Caco-2 (cell line): ENCODE measurements around the gene PHC1. TPM values are rescaled to one million over a fixed set of nuclear protein-coding genes. Genes with fewer than 3 reads are reported as not detected.

Experiments used
- BruUV-seq: library from RNA; stranded (reverse); fragments of 400-500 nt; replicated peaks from 2 replicates; lab custom pipeline; 2021; lab: Mats Ljungman, UMichigan
- CTCF ChIA-PET: fragments of 300-600 bp; sonication (Branson Sonifier 250); formaldehyde crosslinking; loops from one replicate; lab custom pipeline; 2022; ENCODE audit warnings: antibody characterized with exemption; lab: Charles Lee
- POLR2A ChIA-PET: fragments of 300-600 bp; sonication (Branson Sonifier 250); formaldehyde crosslinking; loops from one replicate; lab custom pipeline; 2022; ENCODE audit warnings: antibody characterized with exemption; lab: Charles Lee
- DNase-seq, 2 experiments: peaks; one replicate each; pipeline versions ENCODE4 v3.0.0 to v3.0.0-alpha.2; 2020 to 2022
- H3K27me3 ChIP-seq: replicated peaks from 2 replicates; pipeline ENCODE4 v1.6.0; 2011; ENCODE audit warnings: low read length; ENCODE audit not compliant: control insufficient read depth, insufficient read depth
- H3K36me3 ChIP-seq: 2 replicates; pipeline ENCODE4 v1.5.1; 2011; ENCODE audit warnings: low read length; ENCODE audit not compliant: control insufficient read depth, insufficient read depth
- H3K4me1 ChIP-seq: fragments of 250-450 bp; sonication (Bioruptor Pico); 2 replicates; pipeline ENCODE4 v1.5.1; 2020; ENCODE audit warnings: mild to moderate bottlenecking
- H3K4me3 ChIP-seq: 2 replicates; pipeline ENCODE4 v1.5.1; 2011; ENCODE audit warnings: low read depth, mild to moderate bottlenecking, control low read depth, low read length
- H3K9me3 ChIP-seq: fragments of 250-450 bp; sonication (Bioruptor Pico); 2 replicates; pipeline ENCODE4 v1.5.1; 2020; ENCODE audit warnings: mild to moderate bottlenecking, moderate library complexity
- H3K27ac Mint-ChIP-seq: one replicate; pipeline ENCODE4 v1.8.0; 2022; ENCODE audit warnings: mixed read lengths; ENCODE audit not compliant: unreplicated experiment
- H3K27me3 Mint-ChIP-seq: one replicate; pipeline ENCODE4 v1.8.0; 2022; ENCODE audit warnings: mixed read lengths; ENCODE audit not compliant: insufficient read depth, unreplicated experiment
- H3K36me3 Mint-ChIP-seq: one replicate; pipeline ENCODE4 v1.8.0; 2022; ENCODE audit warnings: mild to moderate bottlenecking, mixed read lengths; ENCODE audit not compliant: insufficient read depth, unreplicated experiment
- H3K4me1 Mint-ChIP-seq: one replicate; pipeline ENCODE4 v1.8.0; 2022; ENCODE audit warnings: low read depth, mixed read lengths; ENCODE audit not compliant: unreplicated experiment
- H3K4me3 Mint-ChIP-seq: one replicate; pipeline ENCODE4 v1.8.0; 2022; ENCODE audit warnings: mild to moderate bottlenecking, moderate library complexity, mixed read lengths; ENCODE audit not compliant: unreplicated experiment
- H3K9me3 Mint-ChIP-seq: one replicate; pipeline ENCODE4 v1.8.0; 2022; ENCODE audit warnings: mixed read lengths; ENCODE audit not compliant: unreplicated experiment
- CTCF ChIP-seq, 2 experiments: fragments of 200-600 bp in 1 of 2; IDR thresholded peaks; 1 replicate in 1 of 2; 2 replicates in 1 of 2; pipeline versions ENCODE4 v1.5.1 to v1.8.0; 2011 to 2022; ENCODE audit warnings: antibody characterized with exemption in 1 of 2, control low read depth in 1 of 2, inconsistent platforms in 1 of 2, low read depth in 1 of 2, low read length in 1 of 2, mild to moderate bottlenecking in 1 of 2, moderate library complexity in 1 of 2; ENCODE audit not compliant: insufficient read depth in 1 of 2, severe bottlenecking in 1 of 2, unreplicated experiment in 1 of 2
- intact Hi-C: fragments of 100-400 bp; cut with micrococcal nuclease; formaldehyde crosslinking; loops from one replicate; pipeline ENCODE4 v1.10.0; 2022; ENCODE audit not compliant: unreplicated experiment
- total RNA-seq: library from RNA; stranded (reverse); gene quantifications from 2 replicates; pipeline ENCODE4 v1.2.3, GENCODE V29; 2022

Gene PHC1
- total RNA-seq, 1 experiment from 2014 or later = 28.7 TPM

GRCh38 chr12:8887285-8887715 is 27.0 kb upstream of the PHC1 start:
- Mint-ChIP-seq H3K27ac (no peak overlapping the region), H3K27me3 (peaks cover 9% of the 10 kb centered on the region), H3K36me3 (no peaks in the 10 kb centered on the region), H3K9me3 (peaks cover 12% of the 10 kb centered on the region), H3K4me1 (peaks cover 6% of the 10 kb centered on the region), H3K4me3 (no peak overlapping the region)
- TF ChIP-seq CTCF (IDR thresholded peaks at IDR 0.05; ENCODE audit: insufficient read depth in 1 of 2, low read depth in 1 of 2, low read length in 1 of 2, severe bottlenecking in 1 of 2, unreplicated experiment in 1 of 2) = no peak
- intact Hi-C loops = no loop called here
- ChIA-PET CTCF (no interaction called here), POLR2A (no interaction called here)
- H3K9me3 ChIP-seq = peaks cover 19% of the 10 kb centered on the region
- no peaks in the 10 kb centered on the region for H3K27me3 ChIP-seq
- no peaks in the 10 kb centered on the region for H3K36me3 ChIP-seq
- DNase-seq = no peak
- no peak overlapping the region for H3K4me3 ChIP-seq
- BruUV-seq = no TSS peak
- H3K4me1 ChIP-seq = 0 out of 2 replicates have a peak, but pooled peaks cover 3% of the 10 kb centered on the region

GRCh38 chr12:8890313-8891085 is 23.8 kb upstream of the PHC1 start:
- peaks cover 12% of the 10 kb centered on the region for H3K9me3 Mint-ChIP-seq
- peaks cover 6% of the 10 kb centered on the region for H3K4me1 Mint-ChIP-seq
- H3K27me3 Mint-ChIP-seq = peaks cover 2% of the 10 kb centered on the region
- H3K4me3 Mint-ChIP-seq = peak overlapping the region; percentile 61
- no peaks in the 10 kb centered on the region for H3K36me3 Mint-ChIP-seq
- TF ChIP-seq CTCF (IDR thresholded peaks at IDR 0.05; ENCODE audit: insufficient read depth in 1 of 2, low read depth in 1 of 2, low read length in 1 of 2, severe bottlenecking in 1 of 2, unreplicated experiment in 1 of 2) = peak; percentile 93 to 98
- no peak overlapping the region for H3K27ac Mint-ChIP-seq
- POLR2A ChIA-PET = interaction anchor here (0.7 kb wide), 1 partner anchor 107 kb away, joined by 8 read pairs; no protein-coding TSS in a partner anchor
- CTCF ChIA-PET = interaction anchor here (0.6 to 2.0 kb wide), 16 partner anchors 8 to 346 kb away, joined by 3 to 27 read pairs (median 4); partner anchors contain the start of genes M6PR and PHC1
- Histone ChIP-seq H3K4me3 (no peak overlapping the region), H3K9me3 (peaks cover 19% of the 10 kb centered on the region), H3K36me3 (no peaks in the 10 kb centered on the region), H3K4me1 (0 out of 2 replicates have a peak, but pooled peaks cover 3% of the 10 kb centered on the region), H3K27me3 (no peaks in the 10 kb centered on the region)
- intact Hi-C loops = loop anchor here (1.0 kb wide), 3 partner anchors 110 to 233 kb away; no protein-coding TSS in a partner anchor
- DNase-seq = peak; percentile 57 to 81
- BruUV-seq = no TSS peak

- H3K4me3 ChIP-seq = no peak overlapping the region
- H3K9me3 Mint-ChIP-seq = peaks cover 10% of the 10 kb centered on the region
- H3K27ac Mint-ChIP-seq = no peak overlapping the region
- H3K4me1 Mint-ChIP-seq = peaks cover 6% of the 10 kb centered on the region
- ChIA-PET POLR2A (no interaction called here), CTCF (no interaction called here)
- no peaks in the 10 kb centered on the region; the same call in 1 of the 2 replicates for H3K36me3 ChIP-seq
- DNase-seq = no peak
- no peaks in the 10 kb centered on the region for H3K36me3 Mint-ChIP-seq
- H3K4me3 Mint-ChIP-seq = no peak overlapping the region
- H3K27me3 Mint-ChIP-seq = peaks cover 2% of the 10 kb centered on the region
- no TSS peak for BruUV-seq
- no peak for TF ChIP-seq CTCF (IDR thresholded peaks at IDR 0.05; ENCODE audit: insufficient read depth in 1 of 2, low read depth in 1 of 2, low read length in 1 of 2, severe bottlenecking in 1 of 2, unreplicated experiment in 1 of 2)
- intact Hi-C loops = no loop called here
- H3K4me1 ChIP-seq = 0 out of 2 replicates have a peak, but pooled peaks cover 3% of the 10 kb centered on the region
- H3K9me3 ChIP-seq = peaks cover 11% of the 10 kb centered on the region
- H3K27me3 ChIP-seq = no peaks in the 10 kb centered on the region
Observed at GRCh38 chr12:8891976-8892375, 22.3 kb upstream of the PHC1 start.
